Measurements from ENCODE around the gene RAB22A. TPM values are rescaled to one million over a fixed set of nuclear protein-coding genes. Genes with fewer than 3 reads are reported as not detected.

RAB22A gene
- total and polyA plus RNA-seq, 5 experiments from 2014 or later: 11.0 to 23.3 (median 13.7) TPM

DNA sequence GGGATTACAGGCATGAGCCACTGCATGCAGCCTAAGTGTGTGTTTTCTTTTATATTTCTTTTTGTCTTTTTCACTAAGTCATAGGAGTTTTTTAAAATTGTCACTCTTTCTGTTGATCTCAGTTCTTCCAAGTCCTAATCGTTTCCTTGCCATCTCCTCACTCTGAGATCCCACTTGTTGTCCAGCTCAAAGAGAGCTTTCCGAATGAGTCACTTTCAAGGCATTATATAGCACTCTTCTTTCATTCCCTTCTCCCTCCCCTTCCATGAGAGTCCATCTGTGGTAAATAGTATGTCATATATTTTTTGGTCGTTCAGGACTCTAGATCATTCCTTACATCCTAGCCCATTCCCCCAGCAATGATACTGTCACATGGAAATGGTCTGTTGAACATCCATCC is 83.8 kb downstream of the RAB22A start:
- no peak for DNase-seq
- Mint-ChIP-seq H3K36me3 (peaks cover 0 to 38% (median 2%) of the 10 kb centered on the region in 3 donors), H3K27me3 (no peaks in the 10 kb centered on the region), H3K4me3 (peak overlapping the region in 7 of 10 donors; percentile 7 to 58 (median 18)), H3K9me3 (no peaks in the 10 kb centered on the region), H3K4me1 (peaks cover 45 to 86% (median 82%) of the 10 kb centered on the region in 4 donors), H3K27ac (peak overlapping the region in 7 of 10 donors; percentile 0 to 63 (median 16))
- no peak for ATAC-seq
- POLR2A ChIA-PET: no interaction called here

DNA sequence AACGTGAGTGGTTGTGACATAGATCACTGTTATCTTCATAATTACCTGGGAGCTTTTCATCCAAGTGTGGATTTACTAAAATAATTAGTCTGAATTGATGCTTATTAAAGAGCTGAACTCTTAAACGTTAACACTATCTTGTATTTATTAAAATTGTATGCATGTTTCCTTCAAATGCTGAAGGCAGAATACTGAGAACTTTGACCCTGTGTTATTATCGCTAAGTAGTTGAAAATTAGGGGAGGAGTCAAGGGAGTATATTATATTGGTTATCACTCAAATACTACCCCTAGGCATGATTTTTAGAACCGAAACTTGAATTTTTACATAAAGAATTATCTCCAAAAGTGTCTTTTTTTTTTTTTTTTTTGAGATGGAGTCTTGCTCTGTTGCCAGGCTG is 85.3 kb downstream of the RAB22A start:
- Mint-ChIP-seq H3K27me3 (no peaks in the 10 kb centered on the region), H3K4me3 (peak overlapping the region in 1 of 10 donors; percentile 12), H3K36me3 (peaks cover 0 to 38% (median 2%) of the 10 kb centered on the region in 3 donors), H3K4me1 (peaks cover 51 to 98% (median 89%) of the 10 kb centered on the region in 4 donors), H3K27ac (peak overlapping the region in 1 of 10 donors; percentile 58), H3K9me3 (no peaks in the 10 kb centered on the region)
- POLR2A ChIA-PET: no interaction called here
- ATAC-seq: no peak
- no peak for DNase-seq

DNA sequence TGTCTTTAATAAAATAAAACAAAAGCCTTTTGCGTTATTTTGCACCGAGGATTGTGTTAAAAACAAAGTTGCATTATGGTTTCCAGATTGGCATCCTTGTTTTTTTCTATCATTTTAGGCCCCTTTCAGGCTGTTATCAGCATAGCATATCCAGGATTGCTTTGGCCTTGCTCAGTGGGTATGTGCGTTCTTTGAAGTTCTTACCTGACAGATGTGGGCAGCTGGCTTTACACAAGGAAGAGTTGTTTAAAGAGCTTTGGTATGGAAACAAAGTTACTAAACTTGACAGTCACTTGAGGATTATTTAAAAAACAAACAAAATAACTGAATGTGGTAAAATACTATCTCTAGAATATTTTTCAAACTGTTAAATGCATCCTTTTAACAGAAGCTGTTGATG is 86.1 kb downstream of the RAB22A start:
- Mint-ChIP-seq H3K9me3 (no peaks in the 10 kb centered on the region), H3K36me3 (peaks cover 0 to 38% (median 2%) of the 10 kb centered on the region in 3 donors), H3K4me1 (peaks cover 47 to 98% (median 84%) of the 10 kb centered on the region in 4 donors), H3K4me3 (peak overlapping the region in 5 of 10 donors; percentile 22 to 58 (median 41)), H3K27me3 (no peaks in the 10 kb centered on the region), H3K27ac (peak overlapping the region in 2 of 10 donors; percentile 37 to 69)
- POLR2A ChIA-PET: no interaction called here
- peak in 1 of 10 donors; percentile 4 for DNase-seq
- peak in 1 of 2 donors; percentile 46 for ATAC-seq

DNA sequence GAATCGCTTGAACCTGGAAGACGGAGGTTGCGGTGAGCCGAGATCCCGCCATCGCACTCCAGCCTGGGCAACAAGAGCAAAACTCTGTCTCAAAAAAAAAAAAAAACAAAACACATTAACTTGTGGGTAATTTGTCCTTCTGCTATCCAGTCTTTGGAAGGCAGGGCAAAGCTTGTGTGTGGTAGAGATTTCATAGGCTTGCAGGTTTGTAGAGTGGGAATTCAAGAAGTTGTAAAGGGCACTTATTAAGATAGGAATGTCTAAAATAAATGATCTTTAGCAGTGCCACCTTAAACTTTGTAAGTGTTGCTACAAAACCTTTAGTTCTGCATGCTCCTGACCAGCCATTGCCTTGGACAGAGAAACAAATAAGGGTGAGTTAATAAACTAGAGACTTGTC is 87.9 kb downstream of the RAB22A start:
- Mint-ChIP-seq H3K4me1 (peaks cover 38 to 82% (median 68%) of the 10 kb centered on the region in 4 donors), H3K27me3 (no peaks in the 10 kb centered on the region), H3K9me3 (no peaks in the 10 kb centered on the region), H3K4me3 (no peak overlapping the region), H3K27ac (no peak overlapping the region), H3K36me3 (peaks cover 0 to 24% (median 2%) of the 10 kb centered on the region in 3 donors)
- no peak for DNase-seq
- POLR2A ChIA-PET: interaction anchor here (0.7 kb wide), 1 partner anchor 386 kb away, joined by 4 read pairs; no protein-coding TSS in a partner anchor
- ATAC-seq: no peak

DNA sequence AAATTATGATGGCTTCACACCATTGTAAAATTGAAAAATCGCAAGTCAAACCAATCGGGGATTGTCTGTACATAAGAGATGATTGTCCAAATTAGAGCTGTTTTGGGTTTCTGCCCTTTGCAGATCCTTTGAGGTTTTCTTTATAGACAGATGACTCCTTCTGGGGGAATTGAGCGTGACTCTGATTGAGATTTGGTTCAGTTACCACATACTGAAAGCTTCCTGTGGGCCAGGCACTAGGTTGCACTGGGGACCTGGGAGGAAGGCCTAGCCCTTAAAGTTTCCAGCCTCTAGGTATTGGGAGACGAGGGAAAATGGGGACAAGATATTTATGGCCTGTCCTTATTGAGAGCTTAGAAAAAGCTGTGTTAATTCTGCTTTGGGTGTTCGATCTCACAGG is 88.7 kb downstream of the RAB22A start:
- Mint-ChIP-seq H3K27ac (peak overlapping the region in 6 of 10 donors; percentile 9 to 76 (median 27)), H3K9me3 (no peaks in the 10 kb centered on the region), H3K4me1 (peaks cover 33 to 74% (median 59%) of the 10 kb centered on the region in 4 donors), H3K27me3 (no peaks in the 10 kb centered on the region), H3K4me3 (peak overlapping the region in 4 of 10 donors; percentile 5 to 24 (median 10)), H3K36me3 (peaks cover 0 to 17% (median 2%) of the 10 kb centered on the region in 3 donors)
- no peak for ATAC-seq
- POLR2A ChIA-PET: no interaction called here
- no peak for DNase-seq

DNA sequence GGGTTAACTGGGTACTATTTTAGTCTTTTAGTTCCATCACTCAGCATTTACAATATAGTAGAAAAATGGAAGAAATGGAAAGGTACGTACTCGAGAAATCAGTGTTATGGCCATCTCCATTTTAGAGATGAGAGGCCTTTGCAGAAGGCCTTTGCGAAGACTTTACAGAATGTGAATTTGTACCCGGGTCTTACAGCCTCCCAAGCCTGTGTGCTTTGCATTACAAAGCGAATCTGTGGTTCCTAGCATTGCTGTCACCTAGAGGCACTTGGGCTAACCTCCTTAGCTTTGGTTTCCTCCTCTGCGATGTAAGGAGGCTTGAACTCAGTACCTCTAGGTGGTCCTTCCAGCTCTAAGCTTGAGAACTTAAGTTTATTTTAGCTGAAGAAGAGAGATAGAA is 90.4 kb downstream of the RAB22A start:
- Mint-ChIP-seq H3K27me3 (no peaks in the 10 kb centered on the region), H3K36me3 (peaks cover 0 to 9% (median 0%) of the 10 kb centered on the region in 3 donors), H3K9me3 (no peaks in the 10 kb centered on the region), H3K4me1 (peaks cover 26 to 58% (median 44%) of the 10 kb centered on the region in 4 donors), H3K27ac (peak overlapping the region in 4 of 10 donors; percentile 51 to 73 (median 61)), H3K4me3 (peak overlapping the region in 3 of 10 donors; percentile 9 to 20 (median 9))
- ATAC-seq: no peak
- DNase-seq: no peak
- POLR2A ChIA-PET: interaction anchor here (1.4 kb wide), 1 partner anchor 11 kb away, joined by 5 read pairs; the partner anchor contains the start of gene VAPB

DNA sequence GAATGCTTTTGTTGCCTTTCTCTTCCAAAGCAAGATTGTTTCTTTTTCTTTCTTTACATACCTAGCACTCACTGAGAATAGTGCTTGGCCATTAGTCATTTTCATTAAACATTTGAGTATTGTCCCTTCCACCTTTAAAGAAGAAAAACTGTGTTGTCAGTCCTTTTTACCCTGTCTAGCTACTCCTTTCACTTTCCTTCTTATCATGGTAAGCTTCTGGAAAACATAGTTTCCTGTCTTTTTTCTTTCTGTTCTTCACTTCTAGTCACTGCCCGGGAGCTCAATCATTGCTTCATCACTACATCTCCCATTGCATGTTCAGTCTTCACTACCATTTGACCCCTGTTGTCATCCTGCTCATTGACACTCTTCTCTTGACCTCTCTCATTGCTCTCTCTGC is 91.6 kb downstream of the RAB22A start:
- Mint-ChIP-seq H3K9me3 (no peaks in the 10 kb centered on the region), H3K27ac (no peak overlapping the region), H3K36me3 (peaks cover 0 to 9% (median 0%) of the 10 kb centered on the region in 3 donors), H3K27me3 (no peaks in the 10 kb centered on the region), H3K4me1 (peaks cover 24 to 46% (median 33%) of the 10 kb centered on the region in 4 donors), H3K4me3 (no peak overlapping the region)
- DNase-seq: no peak
- POLR2A ChIA-PET: interaction anchor here (1.4 kb wide), 1 partner anchor 12 kb away, joined by 5 read pairs; the partner anchor contains the start of gene VAPB
- no peak for ATAC-seq

DNA sequence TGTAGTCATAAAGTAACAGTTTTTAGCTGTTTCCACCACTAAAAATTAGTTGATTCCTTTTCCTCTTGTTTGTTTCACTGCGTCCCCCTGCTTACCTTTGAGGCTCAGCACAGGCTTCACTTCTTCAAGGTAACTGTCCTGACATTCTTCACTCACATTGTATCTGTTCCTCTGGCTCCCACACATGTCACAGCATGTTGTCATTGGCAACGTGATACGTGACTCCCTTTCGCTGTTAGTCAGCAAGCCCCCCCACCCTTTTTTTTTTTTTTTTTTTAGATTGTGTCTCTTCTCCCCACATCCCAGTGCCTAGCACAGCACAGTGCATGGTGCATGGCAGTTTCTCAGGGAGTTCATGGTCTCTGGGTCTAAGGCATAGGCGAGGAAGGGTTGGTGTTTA is 92.8 kb downstream of the RAB22A start:
- Mint-ChIP-seq H3K4me1 (peaks cover 16 to 44% (median 25%) of the 10 kb centered on the region in 4 donors), H3K9me3 (no peaks in the 10 kb centered on the region), H3K36me3 (peaks cover 0 to 5% (median 0%) of the 10 kb centered on the region in 3 donors), H3K4me3 (no peak overlapping the region), H3K27ac (no peak overlapping the region), H3K27me3 (no peaks in the 10 kb centered on the region)
- DNase-seq (no peak), ATAC-seq (no peak)
- POLR2A ChIA-PET: no interaction called here

DNA sequence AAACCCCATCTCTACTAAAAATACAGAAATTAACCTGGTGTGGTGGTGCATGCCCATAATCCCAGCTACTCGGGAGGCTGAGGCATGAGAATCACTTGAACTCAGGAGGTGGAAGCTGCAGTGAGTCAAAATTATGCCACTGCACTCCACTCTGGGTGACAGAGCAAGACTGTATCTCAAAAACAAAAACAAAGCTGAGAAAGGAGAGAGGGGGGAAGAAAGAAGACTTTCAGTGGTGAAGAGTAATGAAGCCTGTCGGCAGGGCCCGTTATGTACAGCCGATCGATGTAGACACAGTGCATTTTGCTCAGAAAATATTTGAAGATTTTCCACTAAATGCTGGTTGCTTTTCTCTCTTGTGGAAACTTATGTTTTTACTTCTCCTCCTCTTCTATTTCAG is 93.3 kb downstream of the RAB22A start:
- Mint-ChIP-seq H3K9me3 (no peaks in the 10 kb centered on the region), H3K36me3 (peaks cover 0 to 5% (median 0%) of the 10 kb centered on the region in 3 donors), H3K27ac (no peak overlapping the region), H3K4me3 (no peak overlapping the region), H3K4me1 (peaks cover 18 to 43% (median 23%) of the 10 kb centered on the region in 4 donors), H3K27me3 (no peaks in the 10 kb centered on the region)
- ATAC-seq (no peak), DNase-seq (no peak)
- POLR2A ChIA-PET: no interaction called here

DNA sequence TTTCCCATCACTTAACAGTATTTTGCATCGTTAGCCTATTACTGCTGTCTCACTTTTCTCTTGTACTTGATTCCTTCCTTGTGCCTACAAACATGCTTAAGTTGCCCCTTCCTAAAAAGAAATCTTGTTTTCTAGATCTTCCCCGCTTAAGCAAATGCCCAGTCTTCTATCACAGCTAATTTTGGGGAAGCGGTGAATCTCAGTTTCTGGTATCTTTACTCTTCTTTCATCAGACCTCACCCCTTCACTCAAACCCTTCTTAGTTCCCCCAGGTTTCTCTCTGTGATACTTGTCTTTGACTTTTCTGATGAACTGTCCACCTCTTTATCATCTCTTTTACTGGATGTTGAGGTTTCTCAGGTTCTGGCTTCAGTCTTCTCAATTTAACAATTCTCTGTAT is 93.8 kb downstream of the RAB22A start:
- H3K27ac Mint-ChIP-seq: no peak overlapping the region
- no peak overlapping the region for H3K4me3 Mint-ChIP-seq
- no peaks in the 10 kb centered on the region for H3K9me3 Mint-ChIP-seq
- peaks cover 18 to 43% (median 21%) of the 10 kb centered on the region in 4 donors for H3K4me1 Mint-ChIP-seq
- peaks cover 0 to 2% (median 0%) of the 10 kb centered on the region in 3 donors for H3K36me3 Mint-ChIP-seq
- DNase-seq (no peak), ATAC-seq (no peak)
- H3K27me3 Mint-ChIP-seq: no peaks in the 10 kb centered on the region
- POLR2A ChIA-PET: no interaction called here

DNA sequence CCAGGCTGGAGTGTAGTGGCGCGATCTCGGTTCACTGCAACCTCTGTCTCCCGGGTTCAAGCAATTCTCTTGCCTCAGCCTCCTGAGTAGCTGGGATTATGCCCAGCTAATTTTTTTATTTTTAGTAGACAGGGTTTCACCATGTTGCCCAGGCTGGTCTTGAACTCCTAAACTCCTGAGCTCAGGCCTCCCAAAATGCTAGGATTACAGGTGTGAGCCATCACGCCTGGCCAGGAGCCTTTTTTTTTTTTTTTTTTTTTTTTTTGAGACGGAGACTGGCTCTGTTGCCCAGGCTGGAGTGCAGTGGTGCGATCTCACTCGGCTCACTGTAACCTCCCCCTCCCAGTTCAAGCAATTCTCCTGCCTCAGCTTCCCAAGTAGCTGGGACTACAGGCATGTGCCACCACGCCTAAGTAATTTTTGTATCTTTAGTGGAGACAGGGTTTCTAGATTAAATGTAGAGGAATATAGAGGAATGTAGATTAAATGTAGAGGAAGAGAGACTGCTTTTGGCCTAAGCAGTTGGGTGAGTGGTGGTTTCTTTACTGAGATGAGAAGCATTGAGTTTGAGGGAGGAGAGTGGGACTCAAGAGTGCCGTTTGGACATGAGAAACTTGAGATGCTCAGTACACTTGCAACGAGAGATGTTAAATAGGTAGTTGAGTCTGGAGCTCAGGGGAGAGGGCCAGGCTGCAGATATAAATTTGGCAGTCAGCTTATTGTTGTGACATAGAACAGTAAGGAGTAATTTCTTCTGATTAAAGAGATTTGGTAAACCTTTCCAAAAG is 96.2 kb downstream of the RAB22A start:
- H3K4me3 Mint-ChIP-seq: no peak overlapping the region
- H3K27ac Mint-ChIP-seq: no peak overlapping the region
- DNase-seq (no peak), ATAC-seq (no peak)
- H3K9me3 Mint-ChIP-seq: no peaks in the 10 kb centered on the region
- no peaks in the 10 kb centered on the region for H3K27me3 Mint-ChIP-seq
- peaks cover 0 to 2% (median 0%) of the 10 kb centered on the region in 3 donors for H3K36me3 Mint-ChIP-seq
- POLR2A ChIA-PET: no interaction called here
- peaks cover 15 to 40% (median 26%) of the 10 kb centered on the region in 4 donors for H3K4me1 Mint-ChIP-seq

DNA sequence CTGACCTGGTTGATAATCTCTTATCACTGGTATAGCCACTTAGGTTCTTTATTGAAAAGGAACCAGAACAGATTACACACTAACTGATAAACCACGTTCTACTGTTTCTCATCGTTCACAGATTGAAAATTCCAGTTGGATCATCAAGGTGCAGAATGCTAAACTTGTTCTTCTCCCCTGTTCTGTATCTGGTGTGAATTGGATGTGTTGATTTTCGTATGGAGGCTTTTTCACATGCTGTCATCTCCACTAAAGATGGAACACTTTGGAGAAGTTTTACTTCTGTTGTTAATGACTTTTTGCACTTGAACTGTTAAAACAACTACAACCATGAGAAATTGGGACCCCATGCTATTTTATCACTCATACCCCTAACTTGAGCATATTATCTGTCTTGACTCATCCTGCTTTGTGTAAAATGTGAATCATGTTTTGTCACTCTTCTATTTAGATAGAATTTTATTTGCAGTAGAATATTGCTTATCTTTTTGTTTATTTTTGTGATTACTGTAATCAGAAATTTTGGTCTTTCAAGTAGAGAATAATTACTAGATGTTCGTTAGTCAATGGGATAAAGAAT is 97.0 kb downstream of the RAB22A start:
- POLR2A ChIA-PET: no interaction called here

More for the DNA sequence above, 97.0 kb downstream of the RAB22A start:
- Mint-ChIP-seq H3K36me3 (peaks cover 0 to 4% (median 0%) of the 10 kb centered on the region in 3 donors), H3K27ac (peak overlapping the region in 5 of 10 donors; percentile 9 to 93 (median 67)), H3K9me3 (no peaks in the 10 kb centered on the region), H3K4me3 (peak overlapping the region in 2 of 10 donors; percentile 19 to 22), H3K27me3 (no peaks in the 10 kb centered on the region), H3K4me1 (peaks cover 16 to 44% (median 27%) of the 10 kb centered on the region in 4 donors)
- no peak for DNase-seq
- ATAC-seq: no peak

Data from naive thymus-derived CD8-positive, alpha-beta T cell (primary cell).